Duodenal mucosa (tissue), 2 donors: ENCODE results near the gene RHOB.

Experiments
- H3K27ac ChIP-seq: one replicate; pipeline ENCODE4 v1.7.0; 2013; ENCODE audit warnings: low read depth, low read length
- H3K27me3 ChIP-seq, 2 donors: one replicate each; pipeline ENCODE4 v1.7.0; 2013; ENCODE audit warnings: low read length in 2 of 2, control low read depth in 1 of 2; ENCODE audit not compliant: insufficient read depth in 2 of 2, control insufficient read depth in 1 of 2
- H3K36me3 ChIP-seq, 2 donors: one replicate each; pipeline ENCODE4 v1.7.0; 2013; ENCODE audit warnings: low read length in 2 of 2, control low read depth in 1 of 2; ENCODE audit not compliant: insufficient read depth in 2 of 2, control insufficient read depth in 1 of 2
- H3K4me1 ChIP-seq, 2 donors: one replicate each; pipeline ENCODE4 v1.7.0; 2013; ENCODE audit warnings: low read length in 2 of 2, control low read depth in 1 of 2; ENCODE audit not compliant: insufficient read depth in 2 of 2, control insufficient read depth in 1 of 2
- H3K4me3 ChIP-seq, 2 donors: one replicate each; pipeline ENCODE4 v1.7.0; 2013; ENCODE audit warnings: low read length in 2 of 2, low read depth in 1 of 2
- H3K9ac ChIP-seq, 2 donors: one replicate each; pipeline ENCODE4 v1.7.0; 2013; ENCODE audit warnings: low read length in 2 of 2, low read depth in 1 of 2
- H3K9me3 ChIP-seq, 2 donors: one replicate each; pipeline ENCODE4 v1.7.0; 2013; ENCODE audit warnings: low read length in 2 of 2, control low read depth in 1 of 2; ENCODE audit not compliant: control insufficient read depth in 1 of 2

RHOB gene

GRCh38 chr2:20436716-20437470, 10.0 kb upstream of the RHOB start:
- Histone ChIP-seq H3K27ac (no peak overlapping the region), H3K9me3 (no peaks in the 10 kb centered on the region)

GRCh38 chr2:20438334-20439192, 8.3 kb upstream of the RHOB start:
- Histone ChIP-seq H3K9me3 (no peaks in the 10 kb centered on the region), H3K4me3 (no peak overlapping the region), H3K4me1 (peaks cover 5 to 13% of the 10 kb centered on the region in 2 donors), H3K27me3 (peaks cover 0 to 3% of the 10 kb centered on the region in 2 donors), H3K27ac (peak overlapping the region; percentile 11), H3K36me3 (no peaks in the 10 kb centered on the region), H3K9ac (peak overlapping the region in 1 of 2 donors; percentile 45)

More at GRCh38 chr2:20436716-20437470, 10.0 kb upstream of the RHOB start:
- Histone ChIP-seq H3K27me3 (peaks cover 0 to 3% of the 10 kb centered on the region in 2 donors), H3K4me1 (peaks cover 9 to 10% of the 10 kb centered on the region in 2 donors), H3K4me3 (no peak overlapping the region), H3K36me3 (no peaks in the 10 kb centered on the region), H3K9ac (no peak overlapping the region)

GRCh38 chr2:20439193-20439475, 7.7 kb upstream of the RHOB start:
- Histone ChIP-seq H3K4me3 (no peak overlapping the region), H3K9ac (no peak overlapping the region), H3K27me3 (peaks cover 0 to 3% of the 10 kb centered on the region in 2 donors), H3K9me3 (no peaks in the 10 kb centered on the region), H3K36me3 (no peaks in the 10 kb centered on the region), H3K27ac (peak overlapping the region; percentile 11), H3K4me1 (peaks cover 5 to 15% of the 10 kb centered on the region in 2 donors)

GRCh38 chr2:20439503-20439902, 7.4 kb upstream of the RHOB start:
- Histone ChIP-seq H3K9me3 (no peaks in the 10 kb centered on the region), H3K4me3 (no peak overlapping the region), H3K9ac (no peak overlapping the region), H3K27ac (peak overlapping the region; percentile 11), H3K36me3 (no peaks in the 10 kb centered on the region), H3K27me3 (peaks cover 0 to 3% of the 10 kb centered on the region in 2 donors), H3K4me1 (peaks cover 5 to 15% of the 10 kb centered on the region in 2 donors)

- no peak overlapping the region for H3K9ac ChIP-seq
- H3K27ac ChIP-seq = no peak overlapping the region
- no peaks in the 10 kb centered on the region for H3K36me3 ChIP-seq
- H3K27me3 ChIP-seq = peaks cover 0 to 3% of the 10 kb centered on the region in 2 donors
- H3K4me3 ChIP-seq = no peak overlapping the region
- H3K9me3 ChIP-seq = no peaks in the 10 kb centered on the region
- peaks cover 5 to 15% of the 10 kb centered on the region in 2 donors for H3K4me1 ChIP-seq
These were observed 6.8 kb upstream of the RHOB start for GRCh38 chr2:20440001-20440560.

GRCh38 chr2:20443276-20443920, 3.5 kb upstream of the RHOB start:
- H3K4me3 ChIP-seq = no peak overlapping the region
- no peaks in the 10 kb centered on the region for H3K9me3 ChIP-seq
- peaks cover 17 to 23% of the 10 kb centered on the region in 2 donors for H3K4me1 ChIP-seq
- H3K27me3 ChIP-seq = peaks cover 0 to 11% of the 10 kb centered on the region in 2 donors
- no peak overlapping the region for H3K27ac ChIP-seq
- no peak overlapping the region for H3K9ac ChIP-seq
- no peaks in the 10 kb centered on the region for H3K36me3 ChIP-seq

GRCh38 chr2:20444101-20444992, 2.5 kb upstream of the RHOB start:
- peaks cover 0 to 11% of the 10 kb centered on the region in 2 donors for H3K27me3 ChIP-seq
- H3K9me3 ChIP-seq = no peaks in the 10 kb centered on the region
- no peaks in the 10 kb centered on the region for H3K36me3 ChIP-seq
- H3K4me1 ChIP-seq = peaks cover 16 to 18% of the 10 kb centered on the region in 2 donors
- H3K9ac ChIP-seq = no peak overlapping the region
- H3K27ac ChIP-seq = peak overlapping the region; percentile 39
- no peak overlapping the region for H3K4me3 ChIP-seq

GRCh38 chr2:20444993-20445910, 1.6 kb upstream of the RHOB start:
- Histone ChIP-seq H3K27me3 (peaks cover 0 to 11% of the 10 kb centered on the region in 2 donors), H3K36me3 (no peaks in the 10 kb centered on the region), H3K9ac (no peak overlapping the region), H3K9me3 (no peaks in the 10 kb centered on the region), H3K27ac (peak overlapping the region; percentile 39), H3K4me1 (peaks cover 20 to 27% of the 10 kb centered on the region in 2 donors), H3K4me3 (no peak overlapping the region)
